Measurements from ENCODE around the gene CTNNAL1. TPM values are rescaled to one million over a fixed set of nuclear protein-coding genes. Genes with fewer than 3 reads are reported as not detected.
A peak's percentile ranks its signal among the peaks of the same experiment; 100 is the strongest.

The CTNNAL1 gene
- total RNA-seq, 1 donor from 2014 or later = 63.4 TPM

DNA sequence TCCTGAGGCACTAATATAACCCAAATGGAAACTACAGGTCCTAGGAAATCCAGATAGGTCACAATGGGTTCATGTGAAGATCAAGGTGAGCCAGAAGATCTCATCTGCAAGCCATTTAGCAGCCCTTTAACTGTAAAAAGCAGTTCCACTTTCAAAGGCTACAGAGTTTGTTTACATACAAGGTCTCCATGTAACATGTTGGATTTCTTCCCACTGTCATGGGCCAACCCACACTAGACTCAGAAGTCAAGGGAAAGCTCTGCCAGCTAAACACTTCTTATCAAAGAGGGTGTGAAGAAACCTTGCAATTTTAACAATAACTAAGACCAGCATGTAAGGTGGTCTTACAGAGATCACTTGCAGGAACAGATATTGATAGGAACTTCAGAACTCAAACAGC, 3.8 kb upstream of the CTNNAL1 start:
- H3K4me3 ChIP-seq (ENCODE audit: low read depth, low read length) = no peak overlapping the region
- TF ChIP-seq, protein P1, sequence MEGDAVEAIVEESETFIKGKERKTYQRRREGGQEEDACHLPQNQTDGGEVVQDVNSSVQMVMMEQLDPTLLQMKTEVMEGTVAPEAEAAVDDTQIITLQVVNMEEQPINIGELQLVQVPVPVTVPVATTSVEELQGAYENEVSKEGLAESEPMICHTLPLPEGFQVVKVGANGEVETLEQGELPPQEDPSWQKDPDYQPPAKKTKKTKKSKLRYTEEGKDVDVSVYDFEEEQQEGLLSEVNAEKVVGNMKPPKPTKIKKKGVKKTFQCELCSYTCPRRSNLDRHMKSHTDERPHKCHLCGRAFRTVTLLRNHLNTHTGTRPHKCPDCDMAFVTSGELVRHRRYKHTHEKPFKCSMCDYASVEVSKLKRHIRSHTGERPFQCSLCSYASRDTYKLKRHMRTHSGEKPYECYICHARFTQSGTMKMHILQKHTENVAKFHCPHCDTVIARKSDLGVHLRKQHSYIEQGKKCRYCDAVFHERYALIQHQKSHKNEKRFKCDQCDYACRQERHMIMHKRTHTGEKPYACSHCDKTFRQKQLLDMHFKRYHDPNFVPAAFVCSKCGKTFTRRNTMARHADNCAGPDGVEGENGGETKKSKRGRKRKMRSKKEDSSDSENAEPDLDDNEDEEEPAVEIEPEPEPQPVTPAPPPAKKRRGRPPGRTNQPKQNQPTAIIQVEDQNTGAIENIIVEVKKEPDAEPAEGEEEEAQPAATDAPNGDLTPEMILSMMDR (IDR thresholded peaks at IDR 0.05; ENCODE audit: insufficient read depth, low read length, severe bottlenecking) = no peak
- no peaks in the 10 kb centered on the region for H3K27me3 ChIP-seq (ENCODE audit: control insufficient read depth, insufficient read depth, low read length)
- no peak for DNase-seq (ENCODE audit: low read depth)
- no peak for FAIRE-seq
- H3K36me3 ChIP-seq (ENCODE audit: control insufficient read depth, insufficient read depth, low read length) = peaks cover 1% of the 10 kb centered on the region

GRCh38 chr9:109016132-109016531, 2.8 kb upstream of the CTNNAL1 start:
- Histone ChIP-seq H3K4me3 (ENCODE audit: low read depth, low read length) (no peak overlapping the region), H3K36me3 (ENCODE audit: control insufficient read depth, insufficient read depth, low read length) (peaks cover 1% of the 10 kb centered on the region), H3K27me3 (ENCODE audit: control insufficient read depth, insufficient read depth, low read length) (no peaks in the 10 kb centered on the region)
- FAIRE-seq (no peak), DNase-seq (ENCODE audit: low read depth) (no peak)
- TF ChIP-seq, protein P1 (IDR thresholded peaks at IDR 0.05; ENCODE audit: insufficient read depth, low read length, severe bottlenecking) = no peak

GRCh38 chr9:109014608-109015280, 1.4 kb upstream of the CTNNAL1 start:
- Histone ChIP-seq H3K4me3 (ENCODE audit: low read depth, low read length) (no peak overlapping the region), H3K27me3 (ENCODE audit: control insufficient read depth, insufficient read depth, low read length) (no peaks in the 10 kb centered on the region), H3K36me3 (ENCODE audit: control insufficient read depth, insufficient read depth, low read length) (no peaks in the 10 kb centered on the region)
- FAIRE-seq (no peak), DNase-seq (ENCODE audit: low read depth) (no peak)
- TF ChIP-seq, protein P1 (IDR thresholded peaks at IDR 0.05; ENCODE audit: insufficient read depth, low read length, severe bottlenecking) = no peak

- DNase-seq (ENCODE audit: low read depth) = peak; percentile 58
- no peaks in the 10 kb centered on the region for H3K27me3 ChIP-seq (ENCODE audit: control insufficient read depth, insufficient read depth, low read length)
- H3K4me3 ChIP-seq (ENCODE audit: low read depth, low read length) = peak overlapping the region; percentile 54
- FAIRE-seq = no peak
- TF ChIP-seq, protein P1 (IDR thresholded peaks at IDR 0.05; ENCODE audit: insufficient read depth, low read length, severe bottlenecking) = no peak
- no peaks in the 10 kb centered on the region for H3K36me3 ChIP-seq (ENCODE audit: control insufficient read depth, insufficient read depth, low read length)
These were observed 644 bp upstream of the CTNNAL1 start for GRCh38 chr9:109013679-109014607.

DNA sequence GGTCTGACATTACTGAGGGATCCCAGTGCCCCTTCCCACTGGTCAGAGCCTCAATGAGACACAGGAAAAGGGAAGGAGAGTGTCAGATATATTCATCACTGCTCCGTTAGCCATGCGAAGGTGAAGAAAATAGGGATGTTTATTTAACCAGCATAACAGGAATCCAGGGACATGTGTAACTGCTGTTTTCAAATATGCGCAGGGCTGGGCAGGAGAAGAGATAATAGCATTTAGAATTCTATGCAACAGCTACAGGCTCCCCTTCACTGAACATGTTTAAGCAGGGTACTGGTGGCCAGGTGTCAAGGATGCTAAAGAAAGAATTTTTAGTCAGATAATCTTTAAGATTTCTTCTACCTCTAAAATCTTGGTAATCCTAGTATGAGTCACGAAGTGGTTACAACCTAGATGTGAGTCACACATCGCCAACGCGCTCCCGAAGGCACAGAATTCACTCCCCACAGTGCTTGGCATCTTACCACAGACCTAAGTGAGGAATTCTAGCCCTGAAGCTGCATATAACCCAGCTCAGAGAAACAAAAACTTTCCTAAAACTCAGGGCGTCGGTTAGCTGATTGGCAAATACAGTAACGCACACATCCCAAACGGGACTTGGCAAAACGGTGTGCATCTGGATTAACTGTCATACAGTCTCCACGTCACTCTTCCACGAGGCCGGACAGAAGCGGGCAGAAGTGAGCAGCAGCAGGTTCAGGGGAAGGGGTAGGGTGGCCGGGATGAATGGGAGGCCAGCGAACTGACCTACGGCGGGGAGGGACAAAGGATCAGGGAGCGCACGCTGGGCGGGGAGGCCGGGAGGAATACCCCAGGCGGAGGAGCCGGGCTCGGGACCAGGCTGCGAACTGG, 1.1 kb downstream of the CTNNAL1 start:
- peak overlapping the region; percentile 54 for H3K4me3 ChIP-seq (ENCODE audit: low read depth, low read length)
- H3K27me3 ChIP-seq (ENCODE audit: control insufficient read depth, insufficient read depth, low read length) = no peaks in the 10 kb centered on the region
- DNase-seq (ENCODE audit: low read depth) (peak; percentile 99), FAIRE-seq (no peak)
- TF ChIP-seq, protein P1 (IDR thresholded peaks at IDR 0.05; ENCODE audit: insufficient read depth, low read length, severe bottlenecking) = no peak
- H3K36me3 ChIP-seq (ENCODE audit: control insufficient read depth, insufficient read depth, low read length) = no peaks in the 10 kb centered on the region

Measured in bronchial epithelial cell (primary cell).